SK-N-SH treated with all-trans-retinoic acid at 6 μM for 48 hours (cell line): ENCODE data around the gene PRSS27.

Source experiments
- ARNTL ChIP-seq: fragments of 450-650 bp; formaldehyde crosslinking; IDR thresholded peaks from 2 replicates; pipeline ENCODE4 v1.5.0; 2020; ENCODE audit warnings: low read depth, mild to moderate bottlenecking, moderate library complexity, borderline replicate concordance
- BACH2 ChIP-seq: fragments of 250-450 bp; sonication (Bioruptor Pico); IDR thresholded peaks from 2 replicates; pipeline ENCODE4 v1.9.0; 2021; ENCODE audit warnings: mild to moderate bottlenecking, borderline replicate concordance
- CREB5 ChIP-seq: fragments of 250-450 bp; sonication (Bioruptor Pico); IDR thresholded peaks from 2 replicates; pipeline ENCODE4 v1.5.1; 2020; ENCODE audit warnings: low read depth, mild to moderate bottlenecking, moderate library complexity
- CSDC2 ChIP-seq: fragments of 250-450 bp; sonication (Bioruptor Pico); IDR thresholded peaks from 2 replicates; pipeline ENCODE4 v1.5.0; 2020; ENCODE audit warnings: mild to moderate bottlenecking, moderate library complexity
- ESRRG ChIP-seq: fragments of 250-450 bp; sonication (Bioruptor Pico); IDR thresholded peaks from 2 replicates; pipeline ENCODE4 v1.6.1; 2021; ENCODE audit warnings: mild to moderate bottlenecking
- GLIS3 ChIP-seq: fragments of 250-450 bp; sonication (Bioruptor Pico); IDR thresholded peaks from 2 replicates; pipeline ENCODE4 v1.5.0; 2020; ENCODE audit warnings: mild to moderate bottlenecking, moderate library complexity
- PATZ1 ChIP-seq: fragments of 250-450 bp; sonication (Bioruptor Pico); IDR thresholded peaks from 2 replicates; pipeline ENCODE4 v1.8.0; 2020; ENCODE audit warnings: mild to moderate bottlenecking, moderate library complexity, borderline replicate concordance
- RARB ChIP-seq: fragments of 250-450 bp; sonication (Bioruptor Pico); IDR thresholded peaks from 2 replicates; pipeline ENCODE4 v1.8.0; 2021; ENCODE audit warnings: mild to moderate bottlenecking, moderate library complexity
- ZFP30 ChIP-seq: fragments of 450-650 bp; formaldehyde crosslinking; IDR thresholded peaks from 2 replicates; pipeline ENCODE4 v1.5.0; 2022; ENCODE audit warnings: mild to moderate bottlenecking, moderate library complexity
- ZNF8 ChIP-seq: fragments of 450-650 bp; formaldehyde crosslinking; IDR thresholded peaks from 2 replicates; pipeline ENCODE4 v1.5.0; 2020; ENCODE audit warnings: mild to moderate bottlenecking, moderate library complexity

- TF ChIP-seq CREB5 (CRISPR knock-in tag) = no peak
- TF ChIP-seq BACH2 (CRISPR knock-in tag) = no peak
- TF ChIP-seq PATZ1 (CRISPR knock-in tag) = no peak
- no peak for TF ChIP-seq CSDC2
- no peak for TF ChIP-seq RARB
- no peak for TF ChIP-seq GLIS3
- no peak for TF ChIP-seq ZNF8 (CRISPR knock-in tag)
- no peak for TF ChIP-seq ARNTL (CRISPR knock-in tag)
- TF ChIP-seq ZFP30 (CRISPR knock-in tag) = no peak
- TF ChIP-seq ESRRG (CRISPR knock-in tag) = no peak
These were observed 5.8 kb downstream of the PRSS27 start for GRCh38 chr16:2713985-2714774.
